GM21786 (cell line): ENCODE measurements around the gene ABCC8.

Experiments
- ATAC-seq: cut with Tn5 transposase; IDR thresholded peaks from one replicate; pipeline ENCODE4 v1.9.1; 2021; ENCODE audit not compliant: unreplicated experiment

Gene ABCC8

DNA sequence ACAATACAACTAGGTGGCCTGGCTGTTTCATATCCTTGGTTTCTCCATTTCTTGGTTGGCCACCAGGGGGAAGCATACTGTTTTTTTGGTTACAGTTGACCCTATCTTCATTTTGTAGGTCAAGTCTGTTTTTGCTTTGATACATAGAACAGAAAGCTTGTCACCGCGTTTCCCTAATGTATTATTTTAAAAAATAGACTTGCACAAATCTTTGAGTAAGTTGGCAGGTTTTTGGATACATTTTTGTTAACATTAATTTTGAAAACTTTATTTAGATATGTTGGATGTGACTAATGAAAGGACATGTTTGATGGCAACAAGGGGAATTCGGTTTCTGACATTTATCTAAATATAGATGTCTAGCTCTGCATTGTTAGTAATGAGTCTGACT lies 122.0 kb downstream of the ABCC8 start:
- no peak for ATAC-seq

GRCh38 chr11:17353821-17354600 lies 122.6 kb downstream of the ABCC8 start:
- no peak for ATAC-seq

- no peak for ATAC-seq
Measured at GRCh38 chr11:17352950-17353820, 123.5 kb downstream of the ABCC8 start.

DNA sequence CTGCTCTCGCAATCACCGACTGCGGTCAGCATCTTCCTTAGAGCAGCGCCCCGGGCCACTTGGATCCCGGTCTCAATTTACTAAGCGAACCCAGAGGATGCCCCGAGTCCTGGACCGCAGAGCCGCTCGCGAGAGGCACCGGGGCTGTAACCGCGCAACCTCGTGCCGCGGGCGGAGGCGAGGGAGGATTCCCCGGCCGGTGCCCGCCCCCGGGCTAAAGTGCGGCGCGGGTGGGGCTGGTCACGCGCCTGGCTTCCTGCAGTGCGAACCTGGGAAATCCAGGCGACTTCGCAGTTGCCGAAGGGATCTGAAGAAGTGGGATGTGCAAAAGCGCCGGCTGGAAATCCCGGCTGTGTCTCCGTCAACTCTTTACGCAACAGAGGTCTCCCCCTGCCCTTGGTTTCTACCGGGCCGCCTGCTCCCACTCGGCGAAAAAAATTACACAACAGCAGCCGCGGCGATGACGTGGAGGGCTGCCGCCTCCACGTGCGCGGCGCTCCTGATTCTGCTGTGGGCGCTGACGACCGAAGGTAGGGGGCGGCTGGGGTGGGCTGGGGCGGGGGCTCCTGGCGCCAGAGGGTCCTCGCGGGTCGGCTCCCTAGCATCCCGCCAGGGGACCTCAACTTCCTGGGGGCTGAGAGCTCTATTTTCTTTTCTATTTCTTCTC lies 125.0 kb downstream of the ABCC8 start, which contains the start of gene NCR3LG1:
NCR3LG1 (plus strand) TSS at position 291 of the 667 bp plus-strand sequence; CDS start at position 461, 170 bp downstream.
- no peak for ATAC-seq

GRCh38 chr11:17351172-17351509 lies 125.5 kb downstream of the ABCC8 start:
- ATAC-seq, result no peak

- no peak for ATAC-seq
Measured at GRCh38 chr11:17350455-17351171, 126.0 kb downstream of the ABCC8 start.

DNA sequence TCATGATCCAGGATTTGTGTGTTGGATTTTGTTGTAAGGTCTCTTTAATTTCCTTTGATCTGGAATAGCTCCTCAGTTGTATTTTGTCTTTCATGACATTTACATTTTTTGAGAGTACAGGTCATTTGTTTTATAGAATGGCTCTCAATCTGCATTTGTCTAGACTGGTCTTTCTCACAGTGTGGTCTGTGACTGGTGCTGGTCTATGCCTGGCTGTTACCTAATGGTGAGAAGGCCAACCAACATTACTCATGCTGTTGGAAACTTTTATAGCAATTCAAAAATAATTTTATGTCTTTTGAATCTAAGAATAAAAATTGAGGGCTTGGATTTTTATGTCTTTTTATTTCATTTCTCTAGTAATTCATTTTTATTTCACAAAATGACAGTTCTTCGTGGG lies 129.0 kb downstream of the ABCC8 start:
- ATAC-seq, result no peak

GRCh38 chr11:17343907-17344306 lies 132.7 kb downstream of the ABCC8 start:
- ATAC-seq, result no peak

DNA sequence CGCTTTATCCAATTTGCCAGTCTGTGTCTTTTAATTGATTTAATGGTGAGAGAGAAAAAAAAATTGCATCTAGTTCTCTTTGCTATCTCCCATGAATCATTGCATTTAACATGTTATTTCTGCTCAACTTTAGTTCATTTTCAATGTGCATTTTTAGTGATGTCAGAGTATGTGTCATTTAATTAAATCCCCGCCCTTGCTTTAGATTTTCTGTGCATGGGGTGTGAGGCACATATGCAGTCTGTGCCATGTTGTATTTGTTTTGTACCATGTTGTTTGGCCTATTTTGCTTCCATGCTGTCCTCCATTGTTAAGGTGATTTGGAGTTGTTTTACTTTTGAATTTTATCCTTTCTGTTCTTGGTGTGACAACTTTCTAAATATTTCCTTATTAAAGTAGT lies 133.4 kb downstream of the ABCC8 start:
- ATAC-seq, result no peak
